Measurements from ENCODE around the gene SLC37A1. TPM values are rescaled to one million over a fixed set of nuclear protein-coding genes. Genes with fewer than 3 reads are reported as not detected.

The SLC37A1 gene
- total RNA-seq, 2 experiments from 2014 or later: 12.8 to 14.9 TPM

DNA sequence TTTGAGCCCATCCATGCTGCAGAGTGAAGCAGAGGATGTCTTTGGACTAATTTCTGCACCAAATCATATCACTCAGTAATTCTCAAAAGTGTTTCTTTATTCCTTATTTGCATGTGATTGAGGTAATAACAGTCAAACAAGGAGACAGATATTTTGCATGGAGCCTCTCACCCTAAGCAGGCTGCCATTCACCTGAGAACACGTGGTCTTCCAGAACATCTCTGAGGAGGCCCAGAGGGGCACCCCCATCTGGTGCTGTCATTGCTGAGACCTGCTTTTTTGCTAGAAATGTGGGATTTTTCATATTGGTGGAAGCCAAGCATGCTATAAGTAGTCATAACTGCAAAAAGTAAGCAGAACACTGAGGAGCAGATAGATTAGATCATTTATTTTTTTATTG is 7.7 kb downstream of the SLC37A1 start:
- POLR2A ChIA-PET: no interaction called here
- Mint-ChIP-seq H3K27me3 (no peaks in the 10 kb centered on the region), H3K9me3 (no peaks in the 10 kb centered on the region), H3K27ac (no peak overlapping the region), H3K4me3 (no peak overlapping the region), H3K4me1 (ENCODE audit: low read depth) (peaks cover 32% of the 10 kb centered on the region), H3K36me3 (ENCODE audit: low read depth) (peaks cover 47% of the 10 kb centered on the region)
- no peak for ATAC-seq
- no peak for DNase-seq
- CTCF ChIA-PET: interaction anchor here (1.7 kb wide), 1 partner anchor 72 kb away, joined by 4 read pairs; no protein-coding TSS in a partner anchor
- TF ChIP-seq CTCF (IDR thresholded peaks at IDR 0.05): no peak
- intact Hi-C loops (cut with micrococcal nuclease): no loop called here

- H3K36me3 Mint-ChIP-seq (ENCODE audit: low read depth): peaks cover 47% of the 10 kb centered on the region
- no peak overlapping the region for H3K4me3 Mint-ChIP-seq
- ChIA-PET CTCF (interaction anchor here (0.9 to 1.7 kb wide), 2 partner anchors 71 to 288 kb away, joined by 3 to 4 read pairs; no protein-coding TSS in a partner anchor), POLR2A (no interaction called here)
- H3K27ac Mint-ChIP-seq: no peak overlapping the region
- ATAC-seq (no peak), DNase-seq (no peak)
- no peaks in the 10 kb centered on the region for H3K9me3 Mint-ChIP-seq
- H3K27me3 Mint-ChIP-seq: no peaks in the 10 kb centered on the region
- no peak for TF ChIP-seq CTCF (IDR thresholded peaks at IDR 0.05)
- intact Hi-C loops (cut with micrococcal nuclease): no loop called here
- H3K4me1 Mint-ChIP-seq (ENCODE audit: low read depth): peaks cover 35% of the 10 kb centered on the region
Measured at GRCh38 chr21:42521805-42522204, 8.2 kb downstream of the SLC37A1 start.

DNA sequence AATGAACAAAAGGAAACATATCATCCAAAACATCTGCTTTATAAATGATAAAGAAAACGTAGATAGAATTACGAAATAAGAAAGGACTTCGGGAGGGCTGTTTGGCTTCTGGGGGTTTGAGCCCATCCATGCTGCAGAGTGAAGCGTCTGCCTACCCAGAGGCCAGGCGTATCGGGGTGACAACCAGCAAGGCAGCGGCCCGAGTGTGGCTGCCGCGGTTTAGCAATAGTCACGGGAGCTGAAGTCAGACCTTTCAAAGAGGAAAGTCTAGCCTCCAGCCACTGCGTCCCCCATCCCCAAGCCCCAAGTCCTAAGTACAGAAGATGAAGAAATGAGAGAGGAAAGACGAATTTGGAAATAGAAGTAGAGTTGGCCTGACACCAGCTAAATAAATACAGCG is 8.6 kb downstream of the SLC37A1 start:
- no peaks in the 10 kb centered on the region for H3K27me3 Mint-ChIP-seq
- H3K36me3 Mint-ChIP-seq (ENCODE audit: low read depth): peaks cover 45% of the 10 kb centered on the region
- no peak for DNase-seq
- ChIA-PET CTCF (interaction anchor here (0.9 to 1.7 kb wide), 2 partner anchors 71 to 288 kb away, joined by 3 to 4 read pairs; no protein-coding TSS in a partner anchor), POLR2A (interaction anchor here (0.7 to 1.6 kb wide), 2 partner anchors 8 to 31 kb away, joined by 3 to 4 read pairs; no protein-coding TSS in a partner anchor)
- intact Hi-C loops (cut with micrococcal nuclease): no loop called here
- no peak overlapping the region for H3K4me3 Mint-ChIP-seq
- no peaks in the 10 kb centered on the region for H3K9me3 Mint-ChIP-seq
- TF ChIP-seq CTCF (IDR thresholded peaks at IDR 0.05): no peak
- peaks cover 35% of the 10 kb centered on the region for H3K4me1 Mint-ChIP-seq (ENCODE audit: low read depth)
- no peak for ATAC-seq
- no peak overlapping the region for H3K27ac Mint-ChIP-seq

DNA sequence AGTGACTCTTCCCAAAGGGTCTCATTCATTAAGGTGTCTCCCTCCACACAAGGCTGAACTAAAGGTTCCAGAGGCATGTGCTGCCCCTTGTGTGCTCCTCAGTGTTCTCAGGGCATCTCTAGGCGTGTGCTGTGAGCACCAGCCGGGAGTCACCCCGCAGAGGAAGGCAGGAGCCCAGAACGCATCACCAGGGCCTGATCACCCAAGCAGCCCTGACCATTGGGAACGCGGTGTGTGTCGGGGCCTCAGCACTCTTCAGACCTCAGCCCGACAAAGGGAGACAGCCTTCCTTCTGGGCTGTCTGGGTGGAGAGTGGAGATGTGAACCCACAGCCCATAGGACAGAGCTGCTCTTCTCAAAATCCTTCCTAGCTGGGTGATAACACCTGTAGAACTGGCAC is 9.1 kb downstream of the SLC37A1 start:
- ChIA-PET POLR2A (interaction anchor here (0.7 to 1.6 kb wide), 2 partner anchors 8 to 32 kb away, joined by 3 to 4 read pairs; no protein-coding TSS in a partner anchor), CTCF (interaction anchor here (0.9 to 1.7 kb wide), 3 partner anchors 54 to 287 kb away, joined by 3 to 4 read pairs (median 3); no protein-coding TSS in a partner anchor)
- Mint-ChIP-seq H3K36me3 (ENCODE audit: low read depth) (peaks cover 45% of the 10 kb centered on the region), H3K4me1 (ENCODE audit: low read depth) (peaks cover 37% of the 10 kb centered on the region), H3K4me3 (no peak overlapping the region), H3K27me3 (no peaks in the 10 kb centered on the region), H3K9me3 (no peaks in the 10 kb centered on the region), H3K27ac (no peak overlapping the region)
- DNase-seq (no peak), ATAC-seq (no peak)
- no peak for TF ChIP-seq CTCF (IDR thresholded peaks at IDR 0.05)
- intact Hi-C loops (cut with micrococcal nuclease): no loop called here

- DNase-seq (no peak), ATAC-seq (no peak)
- Mint-ChIP-seq H3K27ac (no peak overlapping the region), H3K36me3 (ENCODE audit: low read depth) (peaks cover 45% of the 10 kb centered on the region), H3K4me1 (ENCODE audit: low read depth) (peaks cover 41% of the 10 kb centered on the region), H3K4me3 (no peak overlapping the region), H3K9me3 (no peaks in the 10 kb centered on the region), H3K27me3 (no peaks in the 10 kb centered on the region)
- ChIA-PET CTCF (interaction anchor here (1.0 to 1.7 kb wide), 2 partner anchors 54 to 70 kb away, joined by 3 to 4 read pairs; no protein-coding TSS in a partner anchor), POLR2A (interaction anchor here (0.7 to 1.6 kb wide), 2 partner anchors 9 to 32 kb away, joined by 3 to 4 read pairs; no protein-coding TSS in a partner anchor)
- no peak for TF ChIP-seq CTCF (IDR thresholded peaks at IDR 0.05)
- intact Hi-C loops (cut with micrococcal nuclease): no loop called here
Measured at GRCh38 chr21:42523211-42523610, 9.6 kb downstream of the SLC37A1 start.
